ENCODE data around the gene CPXM2.

Gene CPXM2

DNA sequence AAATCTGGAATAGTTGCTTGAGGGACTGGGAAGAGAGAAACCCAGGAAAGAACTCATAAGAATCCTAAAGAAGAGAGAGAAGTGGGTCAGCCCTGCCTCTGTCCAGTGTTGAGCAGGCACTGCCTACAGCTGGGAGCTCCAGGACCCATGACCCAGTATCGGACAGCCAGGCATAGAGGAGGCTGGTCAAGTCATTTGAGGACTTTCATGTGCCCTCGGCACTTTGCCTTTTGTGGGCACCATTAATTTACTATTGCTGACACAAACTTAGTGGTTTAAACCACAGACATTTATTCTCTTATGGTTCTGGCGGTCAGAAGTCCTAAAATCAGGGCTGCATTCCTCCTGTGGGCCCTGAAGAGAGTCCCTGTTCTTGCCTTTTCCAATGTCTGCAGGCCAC is 60.3 kb downstream of the CPXM2 start:
- no peak for DNase-seq (ENCODE audit: low read depth in 1 of 2, low spot score in 1 of 2)
- no peak overlapping the region for H3K4me3 ChIP-seq (replicated peaks; ENCODE audit: insufficient read depth, low read length)
- H3K27me3 ChIP-seq (ENCODE audit: insufficient read depth, poor library complexity, severe bottlenecking), result peaks cover 2% of the 10 kb centered on the region
- no peak overlapping the region for H3K27ac ChIP-seq (replicated peaks)
- TF ChIP-seq, protein P1, sequence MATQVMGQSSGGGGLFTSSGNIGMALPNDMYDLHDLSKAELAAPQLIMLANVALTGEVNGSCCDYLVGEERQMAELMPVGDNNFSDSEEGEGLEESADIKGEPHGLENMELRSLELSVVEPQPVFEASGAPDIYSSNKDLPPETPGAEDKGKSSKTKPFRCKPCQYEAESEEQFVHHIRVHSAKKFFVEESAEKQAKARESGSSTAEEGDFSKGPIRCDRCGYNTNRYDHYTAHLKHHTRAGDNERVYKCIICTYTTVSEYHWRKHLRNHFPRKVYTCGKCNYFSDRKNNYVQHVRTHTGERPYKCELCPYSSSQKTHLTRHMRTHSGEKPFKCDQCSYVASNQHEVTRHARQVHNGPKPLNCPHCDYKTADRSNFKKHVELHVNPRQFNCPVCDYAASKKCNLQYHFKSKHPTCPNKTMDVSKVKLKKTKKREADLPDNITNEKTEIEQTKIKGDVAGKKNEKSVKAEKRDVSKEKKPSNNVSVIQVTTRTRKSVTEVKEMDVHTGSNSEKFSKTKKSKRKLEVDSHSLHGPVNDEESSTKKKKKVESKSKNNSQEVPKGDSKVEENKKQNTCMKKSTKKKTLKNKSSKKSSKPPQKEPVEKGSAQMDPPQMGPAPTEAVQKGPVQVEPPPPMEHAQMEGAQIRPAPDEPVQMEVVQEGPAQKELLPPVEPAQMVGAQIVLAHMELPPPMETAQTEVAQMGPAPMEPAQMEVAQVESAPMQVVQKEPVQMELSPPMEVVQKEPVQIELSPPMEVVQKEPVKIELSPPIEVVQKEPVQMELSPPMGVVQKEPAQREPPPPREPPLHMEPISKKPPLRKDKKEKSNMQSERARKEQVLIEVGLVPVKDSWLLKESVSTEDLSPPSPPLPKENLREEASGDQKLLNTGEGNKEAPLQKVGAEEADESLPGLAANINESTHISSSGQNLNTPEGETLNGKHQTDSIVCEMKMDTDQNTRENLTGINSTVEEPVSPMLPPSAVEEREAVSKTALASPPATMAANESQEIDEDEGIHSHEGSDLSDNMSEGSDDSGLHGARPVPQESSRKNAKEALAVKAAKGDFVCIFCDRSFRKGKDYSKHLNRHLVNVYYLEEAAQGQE (IDR thresholded peaks at IDR 0.05; ENCODE audit: insufficient replicate concordance, low read depth), result no peak
- TF ChIP-seq POLR2AphosphoS5 (IDR thresholded peaks at IDR 0.05; ENCODE audit: low read depth), result no peak
- no peak for TF ChIP-seq GABPA (IDR thresholded peaks at IDR 0.05; ENCODE audit: low read depth)

DNA sequence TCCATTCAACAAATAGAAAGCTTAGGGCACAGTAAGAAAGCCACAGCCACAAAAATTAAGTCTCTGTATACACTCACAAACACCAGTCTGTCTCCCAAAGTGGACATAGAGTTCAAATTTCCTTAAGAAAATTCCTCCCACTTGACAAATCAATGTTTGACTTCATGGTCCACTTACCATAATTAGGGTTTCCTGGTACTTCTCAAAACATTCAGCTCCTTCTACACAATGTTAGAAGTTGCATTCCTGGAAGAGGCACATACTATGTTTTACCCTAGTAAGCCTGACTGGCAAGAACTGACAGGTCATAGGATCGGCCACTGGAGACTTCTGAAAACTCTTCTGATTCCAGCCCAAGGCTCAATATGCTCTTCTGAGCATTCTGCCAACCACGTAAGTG is 70.5 kb downstream of the CPXM2 start:
- Histone ChIP-seq H3K27me3 (ENCODE audit: insufficient read depth, poor library complexity, severe bottlenecking) (no peaks in the 10 kb centered on the region), H3K4me3 (replicated peaks; ENCODE audit: insufficient read depth, low read length) (no peak overlapping the region), H3K27ac (replicated peaks) (no peak overlapping the region)
- no peak for DNase-seq (ENCODE audit: low read depth in 1 of 2, low spot score in 1 of 2)
- TF ChIP-seq SPI1 (IDR thresholded peaks at IDR 0.05; ENCODE audit: borderline replicate concordance, low read depth) (no peak), GABPA (IDR thresholded peaks at IDR 0.05; ENCODE audit: low read depth) (no peak), POLR2AphosphoS5 (IDR thresholded peaks at IDR 0.05; ENCODE audit: low read depth) (no peak)
- TF ChIP-seq, protein P1 (IDR thresholded peaks at IDR 0.05; ENCODE audit: insufficient replicate concordance, low read depth), result no peak
- TF ChIP-seq, protein P2, sequence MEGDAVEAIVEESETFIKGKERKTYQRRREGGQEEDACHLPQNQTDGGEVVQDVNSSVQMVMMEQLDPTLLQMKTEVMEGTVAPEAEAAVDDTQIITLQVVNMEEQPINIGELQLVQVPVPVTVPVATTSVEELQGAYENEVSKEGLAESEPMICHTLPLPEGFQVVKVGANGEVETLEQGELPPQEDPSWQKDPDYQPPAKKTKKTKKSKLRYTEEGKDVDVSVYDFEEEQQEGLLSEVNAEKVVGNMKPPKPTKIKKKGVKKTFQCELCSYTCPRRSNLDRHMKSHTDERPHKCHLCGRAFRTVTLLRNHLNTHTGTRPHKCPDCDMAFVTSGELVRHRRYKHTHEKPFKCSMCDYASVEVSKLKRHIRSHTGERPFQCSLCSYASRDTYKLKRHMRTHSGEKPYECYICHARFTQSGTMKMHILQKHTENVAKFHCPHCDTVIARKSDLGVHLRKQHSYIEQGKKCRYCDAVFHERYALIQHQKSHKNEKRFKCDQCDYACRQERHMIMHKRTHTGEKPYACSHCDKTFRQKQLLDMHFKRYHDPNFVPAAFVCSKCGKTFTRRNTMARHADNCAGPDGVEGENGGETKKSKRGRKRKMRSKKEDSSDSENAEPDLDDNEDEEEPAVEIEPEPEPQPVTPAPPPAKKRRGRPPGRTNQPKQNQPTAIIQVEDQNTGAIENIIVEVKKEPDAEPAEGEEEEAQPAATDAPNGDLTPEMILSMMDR (IDR thresholded peaks at IDR 0.05; ENCODE audit: insufficient read depth, low read length), result no peak

DNA sequence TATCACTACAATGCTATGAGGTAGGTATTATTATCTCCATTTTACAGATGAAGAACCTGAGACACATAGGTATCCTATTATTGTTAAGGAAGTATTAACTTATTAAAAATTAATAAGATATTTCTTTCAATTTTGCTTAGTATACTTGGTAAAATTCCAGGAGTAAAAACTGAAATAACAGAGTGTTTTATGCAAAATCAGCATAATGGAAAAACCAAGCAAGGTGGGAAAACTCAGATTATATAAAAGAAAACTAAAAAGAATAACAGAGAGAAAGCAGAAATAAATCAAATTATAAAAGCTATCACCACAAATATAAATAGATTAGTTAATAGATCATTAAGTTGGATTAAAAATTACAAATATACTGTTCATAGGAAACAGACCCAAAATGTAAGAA is 82.0 kb downstream of the CPXM2 start:
- no peak for DNase-seq (ENCODE audit: low read depth in 1 of 2, low spot score in 1 of 2)
- Histone ChIP-seq H3K27me3 (ENCODE audit: insufficient read depth, poor library complexity, severe bottlenecking) (peaks cover 6% of the 10 kb centered on the region), H3K27ac (replicated peaks) (no peak overlapping the region), H3K4me3 (replicated peaks; ENCODE audit: insufficient read depth, low read length) (no peak overlapping the region)
- no peak for TF ChIP-seq POLR2AphosphoS5 (IDR thresholded peaks at IDR 0.05; ENCODE audit: low read depth)
- TF ChIP-seq, protein P2 (IDR thresholded peaks at IDR 0.05; ENCODE audit: insufficient read depth, low read length), result no peak
- no peak for TF ChIP-seq GABPA (IDR thresholded peaks at IDR 0.05; ENCODE audit: low read depth)
- TF ChIP-seq SPI1 (IDR thresholded peaks at IDR 0.05; ENCODE audit: borderline replicate concordance, low read depth), result no peak
- TF ChIP-seq, protein P1 (IDR thresholded peaks at IDR 0.05; ENCODE audit: insufficient replicate concordance, low read depth), result no peak
